ENCODE data around the gene MFSD1. TPM values are rescaled to one million over a fixed set of nuclear protein-coding genes. Genes with fewer than 3 reads are reported as not detected.

MFSD1 gene
- total RNA-seq, 1 experiment from 2014 or later = 50.7 TPM

DNA sequence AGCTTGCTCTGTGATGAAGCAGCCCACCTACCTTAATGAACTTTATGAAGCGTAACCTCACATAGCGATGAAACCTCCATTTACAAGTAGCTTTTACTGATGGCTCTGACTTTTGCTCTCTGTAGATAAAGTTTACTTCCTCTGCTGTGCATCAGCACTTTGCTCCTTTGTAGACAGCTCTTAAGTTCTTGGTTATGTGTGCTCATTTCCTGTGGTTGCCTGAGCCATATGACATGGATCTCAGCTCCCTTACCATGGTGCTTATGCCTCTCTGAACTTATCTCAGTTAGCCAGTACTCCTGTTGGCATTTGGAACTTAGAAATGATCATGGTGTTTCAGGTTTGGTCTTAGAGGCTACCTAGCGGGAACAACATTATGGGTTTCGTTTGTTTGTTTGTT lies 7.8 kb downstream of the MFSD1 start:
- Histone ChIP-seq H3K36me3 (ENCODE audit: control insufficient read depth, insufficient read depth, low read length) (0 out of 2 replicates have a peak, but pooled peaks cover 3% of the 10 kb centered on the region), H3K27me3 (ENCODE audit: control insufficient read depth, insufficient read depth, low read length) (no peaks in the 10 kb centered on the region), H3K9me3 (ENCODE audit: control insufficient read depth, insufficient read depth, low read depth, low read length) (no peaks in the 10 kb centered on the region), H3K27ac (ENCODE audit: low read length) (no peak overlapping the region), H3K4me3 (ENCODE audit: low read depth in 2 of 2, low read length in 2 of 2) (no peak overlapping the region), H3K4me1 (ENCODE audit: control insufficient read depth, insufficient read depth, low read length) (no peaks in the 10 kb centered on the region)
- intact Hi-C loops (cut with micrococcal nuclease; ENCODE audit: unreplicated experiment) (no loop called here), in situ Hi-C loops (cut with HindIII; ENCODE audit: low pct_unique_long_range_greater_than_20kb, low sequenced_read_pairs) (no loop called here)
- no peak for DNase-seq (ENCODE audit: low read depth, low spot score)
- no TSS peak for BruUV-seq (replicated peaks)
- CTCF ChIA-PET = no interaction called here
- no peak for ATAC-seq
- TF ChIP-seq TCF7L2 (IDR thresholded peaks at IDR 0.05; ENCODE audit: low read depth, low read length) (no peak), SIN3A (IDR thresholded peaks at IDR 0.05; ENCODE audit: borderline replicate concordance, insufficient read depth, low read depth, low read length) (no peak), POLR2AphosphoS5 (IDR thresholded peaks at IDR 0.05; ENCODE audit: low read depth, low read length) (no peak)
- TF ChIP-seq, protein P1, sequence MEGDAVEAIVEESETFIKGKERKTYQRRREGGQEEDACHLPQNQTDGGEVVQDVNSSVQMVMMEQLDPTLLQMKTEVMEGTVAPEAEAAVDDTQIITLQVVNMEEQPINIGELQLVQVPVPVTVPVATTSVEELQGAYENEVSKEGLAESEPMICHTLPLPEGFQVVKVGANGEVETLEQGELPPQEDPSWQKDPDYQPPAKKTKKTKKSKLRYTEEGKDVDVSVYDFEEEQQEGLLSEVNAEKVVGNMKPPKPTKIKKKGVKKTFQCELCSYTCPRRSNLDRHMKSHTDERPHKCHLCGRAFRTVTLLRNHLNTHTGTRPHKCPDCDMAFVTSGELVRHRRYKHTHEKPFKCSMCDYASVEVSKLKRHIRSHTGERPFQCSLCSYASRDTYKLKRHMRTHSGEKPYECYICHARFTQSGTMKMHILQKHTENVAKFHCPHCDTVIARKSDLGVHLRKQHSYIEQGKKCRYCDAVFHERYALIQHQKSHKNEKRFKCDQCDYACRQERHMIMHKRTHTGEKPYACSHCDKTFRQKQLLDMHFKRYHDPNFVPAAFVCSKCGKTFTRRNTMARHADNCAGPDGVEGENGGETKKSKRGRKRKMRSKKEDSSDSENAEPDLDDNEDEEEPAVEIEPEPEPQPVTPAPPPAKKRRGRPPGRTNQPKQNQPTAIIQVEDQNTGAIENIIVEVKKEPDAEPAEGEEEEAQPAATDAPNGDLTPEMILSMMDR (IDR thresholded peaks at IDR 0.05) = no peak
- TF ChIP-seq, protein P2, sequence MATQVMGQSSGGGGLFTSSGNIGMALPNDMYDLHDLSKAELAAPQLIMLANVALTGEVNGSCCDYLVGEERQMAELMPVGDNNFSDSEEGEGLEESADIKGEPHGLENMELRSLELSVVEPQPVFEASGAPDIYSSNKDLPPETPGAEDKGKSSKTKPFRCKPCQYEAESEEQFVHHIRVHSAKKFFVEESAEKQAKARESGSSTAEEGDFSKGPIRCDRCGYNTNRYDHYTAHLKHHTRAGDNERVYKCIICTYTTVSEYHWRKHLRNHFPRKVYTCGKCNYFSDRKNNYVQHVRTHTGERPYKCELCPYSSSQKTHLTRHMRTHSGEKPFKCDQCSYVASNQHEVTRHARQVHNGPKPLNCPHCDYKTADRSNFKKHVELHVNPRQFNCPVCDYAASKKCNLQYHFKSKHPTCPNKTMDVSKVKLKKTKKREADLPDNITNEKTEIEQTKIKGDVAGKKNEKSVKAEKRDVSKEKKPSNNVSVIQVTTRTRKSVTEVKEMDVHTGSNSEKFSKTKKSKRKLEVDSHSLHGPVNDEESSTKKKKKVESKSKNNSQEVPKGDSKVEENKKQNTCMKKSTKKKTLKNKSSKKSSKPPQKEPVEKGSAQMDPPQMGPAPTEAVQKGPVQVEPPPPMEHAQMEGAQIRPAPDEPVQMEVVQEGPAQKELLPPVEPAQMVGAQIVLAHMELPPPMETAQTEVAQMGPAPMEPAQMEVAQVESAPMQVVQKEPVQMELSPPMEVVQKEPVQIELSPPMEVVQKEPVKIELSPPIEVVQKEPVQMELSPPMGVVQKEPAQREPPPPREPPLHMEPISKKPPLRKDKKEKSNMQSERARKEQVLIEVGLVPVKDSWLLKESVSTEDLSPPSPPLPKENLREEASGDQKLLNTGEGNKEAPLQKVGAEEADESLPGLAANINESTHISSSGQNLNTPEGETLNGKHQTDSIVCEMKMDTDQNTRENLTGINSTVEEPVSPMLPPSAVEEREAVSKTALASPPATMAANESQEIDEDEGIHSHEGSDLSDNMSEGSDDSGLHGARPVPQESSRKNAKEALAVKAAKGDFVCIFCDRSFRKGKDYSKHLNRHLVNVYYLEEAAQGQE (IDR thresholded peaks at IDR 0.05; ENCODE audit: insufficient read depth in 1 of 2, low read depth in 2 of 2, low read length in 1 of 2) = no peak
- POLR2A ChIA-PET = no interaction called here

DNA sequence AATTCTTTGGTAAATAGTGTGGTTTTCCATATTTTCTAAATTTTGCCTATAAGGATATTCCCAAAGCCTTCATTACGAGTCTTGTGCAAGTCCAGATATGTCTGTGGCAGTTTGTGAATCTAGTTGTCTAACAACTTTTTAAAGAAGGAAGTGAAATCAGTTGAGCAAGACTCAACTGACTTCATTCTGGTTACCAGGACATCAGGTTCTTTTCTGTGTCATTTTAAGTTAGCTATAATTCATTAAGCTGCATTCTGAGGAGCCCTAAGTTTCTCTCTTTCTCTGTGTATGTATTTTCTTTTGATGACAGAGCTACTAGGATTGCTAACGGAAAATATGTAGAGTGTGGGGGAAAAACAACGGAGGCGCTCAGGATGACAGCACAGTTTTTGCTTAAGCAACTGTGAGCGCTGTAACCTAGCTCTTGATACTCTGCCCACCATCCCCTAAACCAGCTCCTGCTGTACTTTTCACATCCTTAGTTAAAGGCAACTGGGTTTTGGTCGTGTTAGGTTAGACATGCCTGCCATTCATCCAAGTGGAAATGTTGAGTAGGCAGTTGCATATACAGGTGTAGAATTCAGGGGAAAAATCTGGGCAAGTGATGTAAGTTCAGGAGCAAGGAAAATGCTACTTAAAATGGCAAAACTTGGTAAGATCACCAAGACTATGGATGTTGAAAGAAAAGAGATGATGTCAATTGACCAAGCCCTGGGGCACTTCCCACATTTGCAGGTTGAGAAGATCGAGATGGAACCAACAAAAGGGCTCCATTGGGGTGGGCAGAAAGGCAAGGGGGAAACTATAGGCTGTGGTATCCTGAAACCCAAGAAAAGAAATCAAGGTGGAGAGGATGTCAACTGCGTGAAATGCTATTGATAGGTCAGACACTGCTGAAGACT lies 9.2 kb downstream of the MFSD1 start:
- 0 out of 2 replicates have a peak, but pooled peaks cover 3% of the 10 kb centered on the region for H3K36me3 ChIP-seq (ENCODE audit: control insufficient read depth, insufficient read depth, low read length)
- CTCF ChIA-PET = no interaction called here
- intact Hi-C loops (cut with micrococcal nuclease; ENCODE audit: unreplicated experiment) = no loop called here
- no peak overlapping the region for H3K4me3 ChIP-seq (ENCODE audit: low read depth in 2 of 2, low read length in 2 of 2)
- in situ Hi-C loops (cut with HindIII; ENCODE audit: low pct_unique_long_range_greater_than_20kb, low sequenced_read_pairs) = no loop called here
- H3K27me3 ChIP-seq (ENCODE audit: control insufficient read depth, insufficient read depth, low read length) = no peaks in the 10 kb centered on the region
- DNase-seq (ENCODE audit: low read depth, low spot score) (no peak), ATAC-seq (no peak)
- no peaks in the 10 kb centered on the region for H3K9me3 ChIP-seq (ENCODE audit: control insufficient read depth, insufficient read depth, low read depth, low read length)
- no peak overlapping the region for H3K27ac ChIP-seq (ENCODE audit: low read length)
- no TSS peak for BruUV-seq (replicated peaks)
- no peaks in the 10 kb centered on the region for H3K4me1 ChIP-seq (ENCODE audit: control insufficient read depth, insufficient read depth, low read length)
- no peak for TF ChIP-seq SIN3A (IDR thresholded peaks at IDR 0.05; ENCODE audit: borderline replicate concordance, insufficient read depth, low read depth, low read length)
- TF ChIP-seq, protein P1 (IDR thresholded peaks at IDR 0.05) = no peak
- no peak for TF ChIP-seq POLR2AphosphoS5 (IDR thresholded peaks at IDR 0.05; ENCODE audit: low read depth, low read length)
- TF ChIP-seq, protein P2 (IDR thresholded peaks at IDR 0.05; ENCODE audit: insufficient read depth in 1 of 2, low read depth in 2 of 2, low read length in 1 of 2) = no peak
- no peak for TF ChIP-seq TCF7L2 (IDR thresholded peaks at IDR 0.05; ENCODE audit: low read depth, low read length)
- POLR2A ChIA-PET = interaction anchor here (1.4 kb wide), 1 partner anchor 10 kb away, joined by 3 read pairs; the partner anchor contains the start of gene MFSD1

Data from Panc1 (cell line).